Loucy (cell line): Measurements from ENCODE around the gene NAA11.

Experiments used
- H2AFZ ChIP-seq: fragments of 200-600 bp; sonication (generic); 2 replicates; pipeline ENCODE4 v1.6.0; 2016; ENCODE audit warnings: antibody characterized with exemption, mild to moderate bottlenecking, low read length, moderate library complexity
- H3F3A ChIP-seq: fragments of 200-600 bp; 2 replicates; pipeline ENCODE4 v1.6.0; 2016; ENCODE audit warnings: antibody characterized with exemption, low read depth, mild to moderate bottlenecking
- H3K27me3 ChIP-seq: fragments of 200-600 bp; sonication (generic); 2 replicates; pipeline ENCODE4 v1.6.1; 2014; ENCODE audit warnings: low read length, mild to moderate bottlenecking; ENCODE audit not compliant: insufficient read depth, poor library complexity, severe bottlenecking
- H3K36me3 ChIP-seq: fragments of 200-600 bp; sonication (generic); 2 replicates; pipeline ENCODE4 v1.6.1; 2016; ENCODE audit warnings: low read length; ENCODE audit not compliant: insufficient read depth
- H3K4me1 ChIP-seq: fragments of 200-600 bp; sonication (generic); 2 replicates; pipeline ENCODE4 v1.5.1; 2014; ENCODE audit warnings: low read length, mild to moderate bottlenecking; ENCODE audit not compliant: insufficient read depth, poor library complexity, severe bottlenecking
- H3K4me2 ChIP-seq: fragments of 200-600 bp; sonication (generic); 2 replicates; pipeline ENCODE4 v1.6.0; 2014; ENCODE audit warnings: antibody characterized with exemption, low read length, low read depth, mild to moderate bottlenecking; ENCODE audit not compliant: poor library complexity, severe bottlenecking
- H3K4me3 ChIP-seq: fragments of 200-600 bp; sonication (generic); 2 replicates; pipeline ENCODE4 v1.5.1; 2014; ENCODE audit warnings: low read length, mild to moderate bottlenecking, mixed read lengths; ENCODE audit not compliant: poor library complexity, severe bottlenecking
- H3K79me2 ChIP-seq: fragments of 200-600 bp; sonication (generic); 2 replicates; pipeline ENCODE4 v1.6.1; 2014; ENCODE audit warnings: low read length; ENCODE audit not compliant: insufficient read depth
- H3K9ac ChIP-seq: fragments of 200-600 bp; sonication (generic); 2 replicates; pipeline ENCODE4 v1.6.0; 2014; ENCODE audit warnings: mild to moderate bottlenecking, low read depth, low read length, moderate library complexity; ENCODE audit not compliant: poor library complexity, severe bottlenecking
- H3K9me2 ChIP-seq: fragments of 200-600 bp; sonication (generic); replicated peaks from 2 replicates; pipeline ENCODE4 v1.6.1; 2016; ENCODE audit warnings: low read depth, low read length, mixed read lengths
- H3K9me3 ChIP-seq: fragments of 200-600 bp; sonication (generic); 2 replicates; pipeline ENCODE4 v1.6.1; 2014; ENCODE audit warnings: mild to moderate bottlenecking, antibody characterized with exemption, low read length, low read depth; ENCODE audit not compliant: insufficient read depth
- H4K20me1 ChIP-seq: fragments of 200-600 bp; sonication (generic); 2 replicates; pipeline ENCODE4 v1.6.0; 2014; ENCODE audit warnings: antibody characterized with exemption, low read length, mild to moderate bottlenecking; ENCODE audit not compliant: insufficient read depth, poor library complexity, severe bottlenecking
- CTCF ChIP-seq: fragments of 200-600 bp; sonication (generic); conservative IDR thresholded peaks from 2 replicates; pipeline ENCODE4 v1.5.1; 2014; ENCODE audit warnings: mild to moderate bottlenecking, antibody characterized with exemption, low read length
- EZH2phosphoT487 ChIP-seq: fragments of 200-600 bp; IDR thresholded peaks from 2 replicates; pipeline ENCODE4 v1.6.1; 2018; ENCODE audit warnings: antibody characterized with exemption, mild to moderate bottlenecking, moderate library complexity, borderline replicate concordance

Gene NAA11

DNA sequence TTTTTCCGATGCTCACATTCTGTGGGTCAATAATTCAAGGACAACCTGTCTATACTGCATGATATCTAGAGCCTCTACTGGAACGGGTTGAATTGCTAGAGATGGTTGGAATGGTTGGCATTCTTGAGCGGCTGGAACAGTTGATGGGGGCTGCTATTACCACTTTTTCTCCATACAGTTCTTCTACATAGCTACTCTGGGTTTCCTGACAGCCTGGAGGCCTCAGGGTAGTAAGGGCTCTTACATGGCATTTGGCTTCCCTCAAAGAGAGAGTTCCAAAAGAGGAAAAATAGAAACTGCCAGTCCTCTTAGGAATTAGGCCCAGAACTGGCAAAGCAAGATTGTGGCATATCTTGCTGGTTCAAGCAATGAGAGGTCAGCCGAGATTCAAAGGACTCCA lies 53.1 kb downstream of the NAA11 start:
- Histone ChIP-seq H3K4me3 (no peak overlapping the region), H2AFZ (no peak overlapping the region), H3K9ac (no peak overlapping the region), H3F3A (no peaks in the 10 kb centered on the region), H3K4me1 (peaks cover 4% of the 10 kb centered on the region), H3K79me2 (no peaks in the 10 kb centered on the region), H3K36me3 (no peaks in the 10 kb centered on the region), H3K9me2 (no peaks in the 10 kb centered on the region), H3K9me3 (no peaks in the 10 kb centered on the region), H4K20me1 (no peaks in the 10 kb centered on the region), H3K4me2 (no peak overlapping the region), H3K27me3 (no peaks in the 10 kb centered on the region)
- no peak for TF ChIP-seq EZH2phosphoT487
- no peak for TF ChIP-seq CTCF

DNA sequence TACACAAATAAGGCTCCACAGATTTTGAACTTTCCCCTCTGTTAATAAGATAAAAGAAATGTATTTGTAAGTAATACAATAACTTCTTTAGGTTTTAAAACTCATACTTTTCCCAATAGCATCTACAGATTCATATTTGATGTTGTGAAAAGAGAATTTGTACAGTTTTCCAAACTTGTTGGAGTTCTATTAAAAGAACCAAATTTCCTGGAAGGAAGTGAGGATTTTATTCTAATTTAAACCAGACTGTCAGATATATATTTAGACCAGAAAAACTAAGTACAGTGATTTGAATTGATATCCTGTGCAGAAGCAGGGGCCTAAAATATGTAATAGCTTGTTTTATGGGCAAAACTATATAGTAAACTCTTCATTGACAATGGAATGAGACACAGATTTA lies 53.7 kb downstream of the NAA11 start:
- H4K20me1 ChIP-seq = no peaks in the 10 kb centered on the region
- TF ChIP-seq EZH2phosphoT487 = no peak
- TF ChIP-seq CTCF = no peak
- no peaks in the 10 kb centered on the region for H3K79me2 ChIP-seq
- H3K9ac ChIP-seq = no peak overlapping the region
- no peaks in the 10 kb centered on the region for H3K27me3 ChIP-seq
- H3K4me3 ChIP-seq = no peak overlapping the region
- no peaks in the 10 kb centered on the region for H3K9me3 ChIP-seq
- H2AFZ ChIP-seq = no peak overlapping the region
- no peaks in the 10 kb centered on the region for H3K36me3 ChIP-seq
- H3K9me2 ChIP-seq = no peaks in the 10 kb centered on the region
- H3K4me2 ChIP-seq = no peak overlapping the region
- H3F3A ChIP-seq = no peaks in the 10 kb centered on the region
- H3K4me1 ChIP-seq = peaks cover 4% of the 10 kb centered on the region

- no peaks in the 10 kb centered on the region for H3K9me3 ChIP-seq
- no peaks in the 10 kb centered on the region for H3K4me1 ChIP-seq
- no peaks in the 10 kb centered on the region for H4K20me1 ChIP-seq
- H3K9me2 ChIP-seq = no peaks in the 10 kb centered on the region
- no peak overlapping the region for H3K4me3 ChIP-seq
- no peaks in the 10 kb centered on the region for H3K36me3 ChIP-seq
- H3K79me2 ChIP-seq = no peaks in the 10 kb centered on the region
- H3K4me2 ChIP-seq = no peak overlapping the region
- no peak overlapping the region for H3K9ac ChIP-seq
- no peak overlapping the region for H2AFZ ChIP-seq
- no peaks in the 10 kb centered on the region for H3F3A ChIP-seq
- no peak for TF ChIP-seq EZH2phosphoT487
- no peak for TF ChIP-seq CTCF
- H3K27me3 ChIP-seq = no peaks in the 10 kb centered on the region
Observed at GRCh38 chr4:79267671-79268070, 58.2 kb downstream of the NAA11 start.
